Stimulated activated naive CD8-positive, alpha-beta T cell treated with anti-CD3 and anti-CD28 coated beads, Interleukin-15, Interleukin-2, amounts not matched to agents 100 ng/mL and 50 ng/mL, for 24 hours (primary cell): ENCODE data around the gene ROPN1L.
"Not testable (repeated sequence)": the region's sequence is repeated elsewhere in the genome, so short reads cannot be mapped to it uniquely, and the experiment has no call there.

Source experiments
- H3K27ac Mint-ChIP-seq: one replicate; pipeline ENCODE4 v1.8.0; 2021; ENCODE audit warnings: mild to moderate bottlenecking, mixed read lengths
- H3K27me3 Mint-ChIP-seq: one replicate; pipeline ENCODE4 v1.8.0; 2021; ENCODE audit warnings: mixed read lengths
- H3K36me3 Mint-ChIP-seq: one replicate; pipeline ENCODE4 v1.8.0; 2021; ENCODE audit warnings: low read depth, mixed read lengths
- H3K4me1 Mint-ChIP-seq: one replicate; pipeline ENCODE4 v1.8.0; 2021; ENCODE audit warnings: low read depth, mixed read lengths
- H3K4me3 Mint-ChIP-seq: one replicate; pipeline ENCODE4 v1.8.0; 2021; ENCODE audit warnings: mild to moderate bottlenecking, mixed read lengths
- H3K9me3 Mint-ChIP-seq: one replicate; pipeline ENCODE4 v1.8.0; 2021; ENCODE audit warnings: mixed read lengths

Gene ROPN1L

GRCh38 chr5:10505517-10506095 lies 63.9 kb downstream of the ROPN1L start:
- H3K36me3 Mint-ChIP-seq = no peaks in the 10 kb centered on the region
- H3K9me3 Mint-ChIP-seq = no peaks in the 10 kb centered on the region
- no peak overlapping the region for H3K27ac Mint-ChIP-seq
- no peak overlapping the region for H3K4me3 Mint-ChIP-seq
- peaks cover 2% of the 10 kb centered on the region for H3K27me3 Mint-ChIP-seq
- peaks cover 5% of the 10 kb centered on the region for H3K4me1 Mint-ChIP-seq

GRCh38 chr5:10506535-10506934 lies 64.9 kb downstream of the ROPN1L start:
- Mint-ChIP-seq H3K27ac (no peak overlapping the region), H3K9me3 (no peaks in the 10 kb centered on the region), H3K4me1 (peaks cover 5% of the 10 kb centered on the region), H3K36me3 (no peaks in the 10 kb centered on the region), H3K27me3 (peaks cover 2% of the 10 kb centered on the region), H3K4me3 (no peak overlapping the region)

- H3K9me3 Mint-ChIP-seq = no peaks in the 10 kb centered on the region
- H3K27ac Mint-ChIP-seq = no peak overlapping the region
- peaks cover 5% of the 10 kb centered on the region for H3K4me1 Mint-ChIP-seq
These were observed 66.0 kb downstream of the ROPN1L start for GRCh38 chr5:10507575-10508096.

GRCh38 chr5:10509575-10509974 lies 67.9 kb downstream of the ROPN1L start:
- Mint-ChIP-seq H3K27ac (no peak overlapping the region), H3K4me1 (peaks cover 5% of the 10 kb centered on the region), H3K36me3 (no peaks in the 10 kb centered on the region), H3K27me3 (peaks cover 2% of the 10 kb centered on the region), H3K4me3 (no peak overlapping the region), H3K9me3 (no peaks in the 10 kb centered on the region)

More at GRCh38 chr5:10507575-10508096, 66.0 kb downstream of the ROPN1L start:
- no peaks in the 10 kb centered on the region for H3K36me3 Mint-ChIP-seq
- H3K4me3 Mint-ChIP-seq = no peak overlapping the region
- peaks cover 2% of the 10 kb centered on the region for H3K27me3 Mint-ChIP-seq

- H3K4me1 Mint-ChIP-seq = no peaks in the 10 kb centered on the region
- no peak overlapping the region for H3K27ac Mint-ChIP-seq
- H3K9me3 Mint-ChIP-seq = no peaks in the 10 kb centered on the region
These were observed 70.3 kb downstream of the ROPN1L start for GRCh38 chr5:10511741-10512640.

GRCh38 chr5:10513501-10514442 lies 72.1 kb downstream of the ROPN1L start:
- H3K4me3 Mint-ChIP-seq = no peak overlapping the region
- no peaks in the 10 kb centered on the region for H3K36me3 Mint-ChIP-seq

More at GRCh38 chr5:10511741-10512640, 70.3 kb downstream of the ROPN1L start:
- Mint-ChIP-seq H3K36me3 (no peaks in the 10 kb centered on the region), H3K27me3 (peaks cover 3% of the 10 kb centered on the region), H3K4me3 (no peak overlapping the region)

GRCh38 chr5:10514572-10514971 lies 72.9 kb downstream of the ROPN1L start:
- not testable (repeated sequence) for H3K9me3 Mint-ChIP-seq, H3K36me3 Mint-ChIP-seq, H3K27ac Mint-ChIP-seq, H3K27me3 Mint-ChIP-seq, H3K4me3 Mint-ChIP-seq, H3K4me1 Mint-ChIP-seq

More at GRCh38 chr5:10513501-10514442, 72.1 kb downstream of the ROPN1L start:
- H3K4me1 Mint-ChIP-seq = no peaks in the 10 kb centered on the region
- no peaks in the 10 kb centered on the region for H3K9me3 Mint-ChIP-seq
- no peak overlapping the region for H3K27ac Mint-ChIP-seq
- H3K27me3 Mint-ChIP-seq = peaks cover 6% of the 10 kb centered on the region
